Measurements from ENCODE around the gene OR6K3.

Gene OR6K3

DNA sequence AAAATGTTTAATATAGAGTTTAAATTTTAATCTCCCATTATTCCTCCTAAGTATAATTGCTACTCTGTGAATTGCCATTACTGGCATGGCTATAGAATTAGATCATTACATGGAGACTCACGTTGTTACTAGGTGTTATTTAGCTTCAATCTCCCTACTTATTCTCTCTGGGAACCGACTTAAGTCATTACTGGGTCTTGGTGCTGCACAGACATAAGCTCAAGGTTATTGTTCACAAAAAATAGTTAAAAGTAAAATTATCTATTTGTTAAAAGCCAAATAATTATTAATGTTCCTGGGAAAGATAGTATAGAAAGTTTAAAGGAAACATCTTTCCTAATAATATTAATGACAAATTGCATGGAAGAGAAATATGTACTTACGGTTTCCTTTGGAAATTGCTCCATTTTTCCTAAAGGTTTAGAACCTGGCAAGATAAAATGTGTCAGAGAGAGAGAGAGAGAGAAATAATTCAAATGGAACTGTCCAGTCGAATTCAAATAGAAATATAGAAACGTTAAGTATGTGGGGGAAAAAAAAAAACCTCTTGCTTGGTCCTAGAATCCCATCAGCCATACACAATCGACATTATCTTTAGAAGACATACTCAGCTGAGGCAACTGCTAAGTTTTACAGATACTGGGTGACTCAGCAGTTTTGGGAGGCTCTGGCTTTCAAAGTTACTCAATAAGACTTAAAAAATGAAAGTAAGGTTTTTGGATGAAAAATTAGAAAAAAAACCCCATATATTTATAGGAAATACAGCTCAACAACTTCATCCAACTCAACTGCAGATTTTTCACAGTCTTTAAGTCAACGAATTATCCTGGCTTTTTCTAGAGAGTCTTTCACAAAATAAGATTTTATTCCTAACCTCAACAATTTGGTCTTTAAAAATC lies 34.2 kb downstream of the OR6K3 start, which contains the start of gene SPTA1:
Gene SPTA1, minus strand, starts transcription at position 605 of the 899 bp plus-strand sequence. Its CDS starts 198 bp downstream, at position 407.
- no peak for DNase-seq

DNA sequence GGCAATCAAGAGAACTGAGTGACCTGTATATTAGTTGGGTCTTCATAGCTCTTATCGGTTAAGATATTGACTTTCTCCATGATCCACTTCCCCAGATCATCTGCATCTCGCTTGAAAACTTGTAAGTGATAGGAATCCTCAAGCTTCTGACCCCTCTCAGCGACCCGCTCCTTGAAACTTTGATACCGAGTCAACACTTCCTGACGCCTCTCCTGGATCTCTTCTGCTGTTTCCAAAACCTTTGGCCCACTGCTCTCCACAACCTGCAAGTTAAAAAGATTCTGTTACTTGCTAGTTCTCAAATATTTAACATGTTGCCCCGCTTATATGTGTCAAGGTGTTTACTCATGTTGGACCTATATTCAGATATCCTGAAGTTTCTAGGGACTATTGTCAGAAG lies 35.4 kb downstream of the OR6K3 start:
- DNase-seq, result no peak

DNA sequence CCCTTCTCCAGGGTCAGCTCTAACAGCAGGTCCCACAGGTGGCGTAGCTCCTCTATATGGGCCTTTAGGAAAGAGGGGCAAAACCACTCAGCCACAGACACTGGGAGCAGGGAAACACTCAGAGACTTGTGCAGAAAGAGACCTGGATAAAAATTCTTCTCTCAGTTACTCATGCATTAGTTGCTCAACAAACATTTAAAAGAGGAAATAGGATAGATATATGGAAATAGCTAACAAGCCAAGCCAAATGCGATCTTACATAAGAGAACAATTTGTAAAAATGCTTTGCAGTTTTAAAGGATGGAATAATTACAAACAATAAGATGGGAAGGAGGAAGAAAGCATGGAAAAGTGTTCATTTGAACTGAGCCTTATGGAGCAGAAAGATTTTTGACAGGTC lies 38.9 kb downstream of the OR6K3 start:
- DNase-seq, result no peak

DNA sequence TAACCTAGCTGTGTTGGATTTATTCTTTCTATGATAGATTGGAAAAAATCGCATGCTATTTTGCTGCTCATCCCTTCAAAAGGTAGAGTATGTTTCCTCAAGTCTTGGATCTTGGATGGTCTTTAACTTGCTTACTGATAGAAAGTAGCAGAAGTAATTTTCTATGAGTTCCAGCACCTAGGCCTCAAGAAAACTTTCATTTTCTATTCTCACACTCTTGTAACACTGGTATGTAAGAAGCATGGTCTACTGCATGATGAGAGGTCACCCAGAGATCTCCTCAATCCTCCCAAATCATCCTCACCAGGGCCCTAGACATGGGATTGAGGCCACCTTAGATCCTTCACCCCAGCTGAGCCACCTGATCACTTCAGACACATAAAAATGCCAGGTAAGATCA lies 41.2 kb downstream of the OR6K3 start:
- no peak for DNase-seq

DNA sequence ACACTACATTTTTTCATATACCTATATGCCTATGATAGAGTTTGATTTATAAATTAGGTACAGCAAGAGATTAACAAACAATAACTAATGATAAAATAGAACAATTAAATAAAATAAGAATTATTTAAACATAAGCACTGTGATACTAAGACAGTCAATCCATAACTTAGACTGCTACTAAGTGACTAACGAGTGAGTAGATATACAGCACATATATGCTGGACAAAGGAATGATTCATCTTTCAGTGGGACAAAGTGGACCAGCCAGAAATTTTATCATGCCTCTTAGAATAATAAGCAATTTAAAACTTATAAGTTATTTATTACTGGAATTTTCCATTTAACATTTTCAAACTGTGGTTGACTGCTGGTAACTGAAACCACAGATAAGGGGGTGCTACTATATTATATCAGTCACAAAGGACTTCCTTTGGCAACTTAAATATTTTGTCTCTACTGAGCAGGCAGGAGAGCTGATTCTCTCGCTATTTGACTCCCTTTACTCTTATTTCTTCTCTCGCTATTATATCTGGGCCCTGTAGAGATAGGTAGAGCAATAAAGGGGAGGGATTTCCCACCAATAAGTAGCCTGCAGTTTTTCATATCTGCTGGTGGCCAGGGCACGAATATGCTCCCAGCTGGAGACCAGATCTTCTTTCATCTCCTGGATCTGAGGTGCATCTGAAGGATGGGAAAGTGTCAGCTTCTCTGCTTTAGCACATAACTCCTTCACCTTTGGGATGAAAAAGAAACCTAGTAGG lies 44.8 kb downstream of the OR6K3 start:
- DNase-seq, result no peak

DNA sequence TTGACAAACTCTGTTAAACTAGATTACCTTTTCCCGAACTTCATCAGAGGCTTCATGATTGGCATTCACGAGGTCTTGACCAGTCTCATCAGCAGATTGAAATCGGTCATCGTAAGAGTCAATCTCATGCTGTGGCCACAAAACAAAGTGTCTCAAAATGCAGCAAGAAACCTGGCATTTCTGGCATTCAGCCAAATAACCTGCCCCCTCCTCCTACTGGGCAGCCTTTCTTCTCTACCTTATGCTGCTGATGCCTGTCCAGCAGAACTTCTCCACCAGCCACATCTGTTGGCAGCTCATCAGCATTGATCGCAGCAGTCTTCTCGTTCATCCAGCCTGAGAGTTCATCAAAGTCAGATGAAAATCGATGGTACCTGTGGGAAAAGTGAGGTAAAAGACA lies 46.2 kb downstream of the OR6K3 start:
- no peak for DNase-seq

Measured in NCI-H187 (cell line).